HEK293T (cell line): ENCODE measurements around the gene ZNF653.

Experiments used
- CTCF ChIA-PET: fragments of 350-600 bp; formaldehyde crosslinking; extraction: SDS; loops from one replicate; lab custom pipeline; 2021; ENCODE audit warnings: antibody characterized with exemption, inconsistent platforms; lab: Yijun Ruan, JAX
- POLR2A ChIA-PET: fragments of 350-600 bp; formaldehyde crosslinking; extraction: SDS; loops from one replicate; lab custom pipeline; 2020; ENCODE audit warnings: antibody characterized with exemption, inconsistent platforms; lab: Yijun Ruan, JAX
- DNase-seq: peaks from one replicate; pipeline ENCODE4 v3.0.0; 2012; ENCODE audit warnings: mixed read lengths; ENCODE audit errors: extremely low spot score
- ARNT ChIP-seq: fragments of 450-650 bp; IDR thresholded peaks from 2 replicates; pipeline ENCODE4 v1.6.1; 2017; ENCODE audit warnings: mild to moderate bottlenecking
- BHLHE40 ChIP-seq: fragments of 450-650 bp; IDR thresholded peaks from 2 replicates; pipeline ENCODE4 v1.6.1; 2016; ENCODE audit warnings: mild to moderate bottlenecking, moderate library complexity, borderline replicate concordance
- CTBP1 ChIP-seq: fragments of 450-650 bp; IDR thresholded peaks from 2 replicates; pipeline ENCODE4 v1.6.1; 2016; ENCODE audit warnings: borderline replicate concordance
- ELF4 ChIP-seq: fragments of 450-650 bp; IDR thresholded peaks from 2 replicates; pipeline ENCODE4 v1.6.1; 2017; ENCODE audit warnings: antibody characterized with exemption
- FOXA1 ChIP-seq: fragments of 450-650 bp; IDR thresholded peaks from 2 replicates; pipeline ENCODE4 v1.6.1; 2016; ENCODE audit warnings: mild to moderate bottlenecking
- FOXK2 ChIP-seq: fragments of 450-650 bp; IDR thresholded peaks from 2 replicates; pipeline ENCODE4 v1.6.1; 2016; ENCODE audit warnings: mild to moderate bottlenecking
- FOXM1 ChIP-seq: fragments of 450-650 bp; IDR thresholded peaks from 2 replicates; pipeline ENCODE4 v1.6.1; 2017; ENCODE audit warnings: mild to moderate bottlenecking, borderline replicate concordance
- HDGF ChIP-seq: fragments of 450-650 bp; IDR thresholded peaks from 2 replicates; pipeline ENCODE4 v1.6.1; 2017; ENCODE audit warnings: antibody characterized with exemption, borderline replicate concordance
- L3MBTL2 ChIP-seq: fragments of 450-650 bp; conservative IDR thresholded peaks from 2 replicates; pipeline ENCODE4 v1.6.1; 2016; ENCODE audit warnings: mild to moderate bottlenecking
- LEF1 ChIP-seq: fragments of 450-650 bp; IDR thresholded peaks from 2 replicates; pipeline ENCODE4 v1.6.1; 2017; ENCODE audit warnings: mild to moderate bottlenecking, borderline replicate concordance
- NFRKB ChIP-seq: fragments of 450-650 bp; IDR thresholded peaks from 2 replicates; pipeline ENCODE4 v1.6.1; 2016; ENCODE audit warnings: mild to moderate bottlenecking, moderate library complexity
- SP1 ChIP-seq: fragments of 450-650 bp; IDR thresholded peaks from 2 replicates; pipeline ENCODE4 v1.6.1; 2017
- SUZ12 ChIP-seq: fragments of 450-650 bp; IDR thresholded peaks from 2 replicates; pipeline ENCODE4 v1.6.1; 2016; ENCODE audit warnings: mild to moderate bottlenecking
- TARDBP ChIP-seq: fragments of 450-650 bp; IDR thresholded peaks from 2 replicates; pipeline ENCODE4 v1.6.1; 2016
- ZNF384 ChIP-seq: fragments of 450-650 bp; IDR thresholded peaks from 2 replicates; pipeline ENCODE4 v1.6.1; 2016
- TF ChIP-seq, protein P1 (sequence below): fragments of 450-650 bp; IDR thresholded peaks from 2 replicates; pipeline ENCODE4 v1.6.1; 2016

Gene ZNF653

DNA sequence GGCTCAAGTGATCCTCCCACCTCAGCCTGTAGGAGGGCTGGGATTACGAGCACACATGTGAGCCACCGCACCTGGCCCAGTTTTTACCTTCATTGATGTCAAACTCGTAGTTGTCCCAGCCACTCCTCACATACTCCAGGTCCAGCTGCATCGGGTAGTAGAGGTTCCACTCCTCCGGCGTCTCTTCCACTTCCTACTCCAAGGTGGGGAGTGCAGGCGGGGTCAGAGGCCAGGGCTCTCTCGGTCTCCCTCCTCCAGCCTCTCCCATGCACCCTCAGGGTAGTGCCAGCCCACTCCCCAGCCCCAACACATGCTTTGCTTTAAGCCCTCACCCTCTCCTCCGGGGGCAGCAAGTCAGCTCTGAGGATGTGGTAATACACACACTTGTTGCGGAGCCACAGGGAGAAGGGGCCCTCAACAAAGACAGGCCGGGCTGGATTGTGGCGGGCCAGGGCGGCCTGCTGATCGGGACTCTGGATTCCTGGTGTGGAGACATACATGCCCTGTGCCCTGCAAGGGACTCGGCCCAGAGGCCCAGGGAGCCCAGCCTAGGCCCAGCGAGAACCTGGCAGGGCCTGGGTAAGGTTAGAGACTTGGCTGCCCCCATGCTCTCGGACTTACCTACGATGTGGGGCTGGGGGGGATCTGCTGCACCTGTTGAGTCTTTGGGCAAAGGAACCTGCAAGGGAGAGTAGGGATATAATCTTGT is 1.9 kb upstream of the ZNF653 start:
- CTCF ChIA-PET = no interaction called here
- POLR2A ChIA-PET = interaction anchor here (0.6 to 1.1 kb wide), 2 partner anchors 31 to 126 kb away, joined by 3 read pairs; no protein-coding TSS in a partner anchor
- DNase-seq = no peak
- TF ChIP-seq SP1 (no peak), SUZ12 (no peak)

DNA sequence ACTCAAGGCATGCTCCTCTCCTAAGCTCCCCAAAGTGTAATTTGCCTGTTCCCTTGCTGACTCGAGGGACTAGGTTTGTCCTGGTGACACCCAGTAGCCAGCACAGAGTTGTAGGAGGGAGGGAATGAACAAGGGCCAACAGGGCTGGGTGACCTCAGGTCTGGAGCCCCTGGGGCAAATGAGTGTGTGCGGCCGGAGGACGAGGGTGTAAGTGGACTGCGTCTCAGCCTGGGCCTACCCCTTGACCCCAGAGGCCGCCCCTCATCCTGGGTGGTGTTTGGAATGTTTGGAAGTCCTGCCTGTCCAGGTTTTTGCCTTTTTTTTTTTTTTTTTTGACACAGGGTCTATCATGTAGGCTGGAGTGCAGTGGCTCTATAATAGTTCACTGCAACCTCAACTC is 1.3 kb upstream of the ZNF653 start:
- TF ChIP-seq FOXK2 (no peak), L3MBTL2 (no peak), ELF4 (no peak), ZNF384 (no peak), LEF1 (no peak), FOXA1 (no peak), FOXM1 (no peak)
- TF ChIP-seq, protein P1, sequence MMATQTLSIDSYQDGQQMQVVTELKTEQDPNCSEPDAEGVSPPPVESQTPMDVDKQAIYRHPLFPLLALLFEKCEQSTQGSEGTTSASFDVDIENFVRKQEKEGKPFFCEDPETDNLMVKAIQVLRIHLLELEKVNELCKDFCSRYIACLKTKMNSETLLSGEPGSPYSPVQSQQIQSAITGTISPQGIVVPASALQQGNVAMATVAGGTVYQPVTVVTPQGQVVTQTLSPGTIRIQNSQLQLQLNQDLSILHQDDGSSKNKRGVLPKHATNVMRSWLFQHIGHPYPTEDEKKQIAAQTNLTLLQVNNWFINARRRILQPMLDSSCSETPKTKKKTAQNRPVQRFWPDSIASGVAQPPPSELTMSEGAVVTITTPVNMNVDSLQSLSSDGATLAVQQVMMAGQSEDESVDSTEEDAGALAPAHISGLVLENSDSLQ = no peak
- CTCF ChIA-PET = no interaction called here
- POLR2A ChIA-PET = interaction anchor here (1.1 kb wide), 1 partner anchor 125 kb away, joined by 3 read pairs; no protein-coding TSS in a partner anchor
- no peak for DNase-seq

DNA sequence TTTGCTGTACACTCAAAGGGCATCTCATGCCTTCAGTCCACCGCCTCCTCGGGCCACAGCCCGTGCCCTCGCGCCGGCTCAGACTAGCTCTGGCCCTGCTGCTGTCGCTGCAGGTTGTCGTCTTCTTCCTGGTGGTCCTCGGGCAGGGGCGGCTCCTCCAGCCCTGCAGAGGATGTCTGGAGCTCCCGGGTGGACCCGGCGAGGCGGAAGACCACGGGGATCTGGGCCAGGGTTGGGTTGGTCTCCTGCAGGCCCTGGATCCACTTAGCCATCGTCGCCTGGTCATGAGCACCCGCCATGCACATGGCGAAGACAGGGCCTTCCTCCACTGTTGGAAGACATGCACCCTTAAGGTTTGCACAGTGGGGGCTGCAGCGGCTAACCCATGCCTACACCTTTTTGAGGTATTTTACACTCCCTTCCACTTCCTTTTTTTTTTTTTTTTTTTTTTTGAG is 489 bp upstream of the ZNF653 start:
- TF ChIP-seq L3MBTL2 (peak; percentile 76), FOXM1 (no peak)
- POLR2A ChIA-PET = interaction anchor here (1.0 to 1.1 kb wide), 3 partner anchors 12 to 124 kb away, joined by 3 to 4 read pairs (median 3); partner anchors contain the start of gene ECSIT
- DNase-seq = no peak
- CTCF ChIA-PET = no interaction called here

DNA sequence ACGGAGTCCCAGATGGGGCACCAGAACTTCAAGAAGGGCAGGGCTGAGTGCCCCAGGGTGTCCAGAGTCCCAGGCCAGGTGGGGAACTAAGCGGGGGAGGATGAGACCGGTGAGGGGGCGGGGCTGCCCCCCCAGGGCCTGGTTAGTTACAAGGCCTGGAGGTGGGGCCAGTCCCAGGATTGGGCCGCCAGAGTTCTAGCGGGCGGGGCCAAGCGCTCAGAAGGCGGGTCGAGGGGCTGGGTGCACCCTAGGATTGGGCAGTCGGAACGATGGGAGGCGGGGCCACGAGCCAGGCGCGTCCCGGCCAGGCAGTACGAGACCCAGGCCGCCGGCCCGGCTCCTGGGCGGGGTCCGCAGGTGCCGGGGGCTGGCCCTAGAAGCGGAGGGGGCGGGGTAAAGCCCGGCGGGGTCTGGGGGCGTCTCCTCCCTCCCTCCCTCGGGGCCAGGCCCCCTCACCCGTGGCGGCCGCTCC is 571 bp downstream of the ZNF653 start:
- peak; percentile 95 for DNase-seq
- ChIA-PET CTCF (interaction anchor here (0.6 kb wide), 1 partner anchor 42 kb away, joined by 3 read pairs; no protein-coding TSS in a partner anchor), POLR2A (interaction anchor here (0.7 kb wide), 1 partner anchor 26 kb away, joined by 3 read pairs; no protein-coding TSS in a partner anchor)
- TF ChIP-seq FOXK2 = no peak
- TF ChIP-seq TARDBP = no peak
- TF ChIP-seq FOXA1 = no peak
- no peak for TF ChIP-seq NFRKB
- TF ChIP-seq, protein P1 = no peak
- TF ChIP-seq ARNT = no peak
- no peak for TF ChIP-seq SUZ12
- no peak for TF ChIP-seq LEF1
- no peak for TF ChIP-seq ZNF384
- no peak for TF ChIP-seq SP1
- no peak for TF ChIP-seq CTBP1
- no peak for TF ChIP-seq ELF4

DNA sequence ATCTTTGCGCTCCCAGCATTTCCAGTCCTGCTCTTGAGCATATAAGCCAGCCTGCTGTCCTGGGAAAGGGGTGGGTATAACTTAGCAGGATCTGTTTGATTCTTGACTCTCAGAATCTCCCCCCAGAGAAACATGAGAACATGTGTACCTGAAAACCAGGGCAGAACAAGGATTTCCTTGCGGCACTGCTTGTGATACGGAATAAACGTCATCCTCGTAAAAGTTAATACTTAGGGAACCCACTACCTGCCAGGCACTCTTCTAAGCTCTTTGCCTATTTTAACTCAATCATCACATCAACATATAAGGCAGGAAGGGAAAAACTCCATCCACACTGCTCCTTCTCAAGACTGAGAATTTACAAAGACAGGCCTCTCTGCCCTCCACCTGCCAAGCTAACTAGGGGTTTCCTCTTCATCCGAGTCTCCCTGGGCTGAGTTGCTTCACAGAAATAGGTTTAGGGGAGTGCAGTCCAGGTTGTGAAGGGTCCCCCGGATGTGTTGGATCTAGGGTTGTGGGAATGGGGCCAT is 1.1 kb downstream of the ZNF653 start:
- ChIA-PET POLR2A (no interaction called here), CTCF (no interaction called here)
- no peak for DNase-seq
- TF ChIP-seq FOXM1 (no peak), TARDBP (no peak), SP1 (no peak), FOXA1 (no peak), BHLHE40 (no peak), ZNF384 (no peak), LEF1 (no peak), CTBP1 (no peak), ARNT (no peak), HDGF (no peak), SUZ12 (no peak), L3MBTL2 (no peak), FOXK2 (no peak), ELF4 (no peak), NFRKB (no peak)
- TF ChIP-seq, protein P1 = no peak

DNA sequence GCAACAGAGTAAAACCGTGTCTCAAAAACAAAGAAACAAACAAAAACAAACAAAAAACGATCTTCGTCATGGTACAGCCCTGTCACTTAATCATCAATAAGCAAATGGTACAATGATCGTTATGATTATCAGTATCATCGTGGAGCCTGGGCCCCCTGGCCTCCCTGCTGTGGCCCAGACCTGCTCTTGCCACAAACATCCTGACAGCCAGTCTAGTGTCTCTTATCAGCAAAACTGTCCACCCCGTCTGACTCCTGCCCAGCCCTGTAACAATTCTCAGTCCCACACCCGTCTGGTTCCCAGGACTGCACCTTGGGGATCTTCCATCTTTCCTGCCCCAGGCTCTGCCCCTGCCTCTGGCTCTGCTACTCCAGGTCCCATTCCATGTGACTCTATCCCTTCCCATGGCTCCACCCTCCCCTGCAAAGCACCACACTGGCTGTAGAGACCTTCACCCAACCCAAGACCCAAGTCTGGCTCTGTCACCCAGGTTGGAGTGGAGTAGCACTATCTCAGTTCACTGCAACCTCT is 5.7 kb downstream of the ZNF653 start:
- DNase-seq = no peak
- TF ChIP-seq TARDBP = no peak
- TF ChIP-seq LEF1 = no peak
- TF ChIP-seq CTBP1 = no peak
- TF ChIP-seq HDGF = no peak
- ChIA-PET CTCF (interaction anchor here (0.7 kb wide), 1 partner anchor 33 kb away, joined by 3 read pairs; no protein-coding TSS in a partner anchor), POLR2A (interaction anchor here (1.6 kb wide), 1 partner anchor 17 kb away, joined by 3 read pairs; no protein-coding TSS in a partner anchor)
